Body of pancreas (tissue), 4 donors: ENCODE data around the gene COL4A2. TPM values are rescaled to one million over a fixed set of nuclear protein-coding genes. Genes with fewer than 3 reads are reported as not detected.

Experiments used
- ATAC-seq: fragments of 150-250 bp; one replicate; pipeline ENCODE4 v1.9.1; 2016
- DNase-seq, 4 donors: peaks; one replicate each; pipeline ENCODE4 v3.0.0-alpha.2; 2019
- H3K27ac ChIP-seq, 4 donors: fragments of 200-600 bp; sonication (generic); 1 replicate in 3 of 4; 2 replicates in 1 of 4; pipeline versions ENCODE4 v1.5.1 to v1.6.1; 2016 to 2019; ENCODE audit warnings: mild to moderate bottlenecking in 1 of 4, mixed read lengths in 1 of 4, moderate library complexity in 1 of 4
- H3K27me3 ChIP-seq, 2 donors: fragments of 200-600 bp; sonication (generic); one replicate each; pipeline ENCODE4 v1.6.0; 2016; ENCODE audit warnings: mild to moderate bottlenecking in 1 of 2
- H3K36me3 ChIP-seq, 2 donors: fragments of 200-600 bp; sonication (generic); replicated peaks in 1 of 2; 2 replicates each; pipeline ENCODE4 v1.5.1; 2016; ENCODE audit warnings: low read depth in 2 of 2; ENCODE audit not compliant: insufficient read depth in 1 of 2
- H3K4me1 ChIP-seq: fragments of 200-600 bp; sonication (generic); one replicate; pipeline ENCODE4 v1.6.0; 2016
- H3K4me3 ChIP-seq, 2 donors: fragments of 200-600 bp; sonication (generic); 1 replicate in 1 of 2; 2 replicates in 1 of 2; pipeline ENCODE4 v1.5.1; 2016 to 2019
- H3K9me3 ChIP-seq, 3 donors: fragments of 200-600 bp; sonication (generic); 1 replicate in 2 of 3; 2 replicates in 1 of 3; pipeline ENCODE4 v1.5.1; 2016
- POLR2A ChIP-seq, 3 donors: fragments of 450-650 bp; IDR thresholded peaks; one replicate each; pipeline ENCODE4 v1.6.1; 2016; ENCODE audit warnings: antibody characterized with exemption in 3 of 3, mild to moderate bottlenecking in 2 of 3
- WGBS, 2 donors: methylation state at CpG; one replicate each; pipeline ENCODE4 v1.1.5; 2017; 5-methylcytosine and 5-hydroxymethylcytosine counted together
- intact Hi-C: fragments of 100-400 bp; cut with DNase I; formaldehyde crosslinking; loops from one replicate; pipeline ENCODE4 v1.15.1; 2023
- total RNA-seq, 2 donors: library from RNA; depleted of rRNA; stranded (reverse); fragments of >200 nt; gene quantifications; one replicate each; pipeline ENCODE4 v1.1.0, GENCODE V29; 2016
- TF ChIP-seq, protein P1 (sequence below), 7 experiments: fragments of 450-650 bp in 4 of 7; fragments of 200-600 bp in 3 of 7; sonication (generic) in 3 of 7; IDR thresholded peaks; one replicate each; pipeline ENCODE4 v1.5.1; 2016 to 2019; ENCODE audit warnings: antibody characterized with exemption in 7 of 7

COL4A2 gene
- total RNA-seq, 2 donors from 2014 or later = 69.3 to 230 TPM

DNA sequence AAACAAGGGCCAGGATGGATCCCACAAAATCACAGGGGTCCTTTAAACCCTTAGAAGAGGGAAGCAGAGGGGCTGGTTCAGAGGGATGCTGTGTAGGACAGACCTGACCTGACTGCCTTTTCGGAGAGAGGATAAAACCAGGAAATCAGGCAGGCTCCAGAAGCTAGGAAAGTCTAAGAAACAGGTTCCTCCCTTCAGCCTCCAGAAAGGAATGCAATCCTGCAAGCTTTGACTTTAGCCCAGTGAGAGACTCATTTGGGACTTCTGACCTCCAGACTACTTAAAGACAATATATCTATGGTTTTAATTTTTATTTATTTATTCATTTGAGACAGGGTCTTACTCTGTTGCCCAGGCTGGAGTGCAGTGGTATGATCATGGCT, 249.1 kb downstream of the COL4A2 start:
- H3K36me3 ChIP-seq = no peaks in the 10 kb centered on the region
- ATAC-seq = no peak
- intact Hi-C loops = no loop called here
- H3K27ac ChIP-seq = peak overlapping the region; percentile 83 to 98 (median 90)
- no peak for DNase-seq
- H3K4me1 ChIP-seq = peaks cover 86% of the 10 kb centered on the region
- no peak for TF ChIP-seq POLR2A (IDR thresholded peaks at IDR 0.05)
- TF ChIP-seq, protein P1, sequence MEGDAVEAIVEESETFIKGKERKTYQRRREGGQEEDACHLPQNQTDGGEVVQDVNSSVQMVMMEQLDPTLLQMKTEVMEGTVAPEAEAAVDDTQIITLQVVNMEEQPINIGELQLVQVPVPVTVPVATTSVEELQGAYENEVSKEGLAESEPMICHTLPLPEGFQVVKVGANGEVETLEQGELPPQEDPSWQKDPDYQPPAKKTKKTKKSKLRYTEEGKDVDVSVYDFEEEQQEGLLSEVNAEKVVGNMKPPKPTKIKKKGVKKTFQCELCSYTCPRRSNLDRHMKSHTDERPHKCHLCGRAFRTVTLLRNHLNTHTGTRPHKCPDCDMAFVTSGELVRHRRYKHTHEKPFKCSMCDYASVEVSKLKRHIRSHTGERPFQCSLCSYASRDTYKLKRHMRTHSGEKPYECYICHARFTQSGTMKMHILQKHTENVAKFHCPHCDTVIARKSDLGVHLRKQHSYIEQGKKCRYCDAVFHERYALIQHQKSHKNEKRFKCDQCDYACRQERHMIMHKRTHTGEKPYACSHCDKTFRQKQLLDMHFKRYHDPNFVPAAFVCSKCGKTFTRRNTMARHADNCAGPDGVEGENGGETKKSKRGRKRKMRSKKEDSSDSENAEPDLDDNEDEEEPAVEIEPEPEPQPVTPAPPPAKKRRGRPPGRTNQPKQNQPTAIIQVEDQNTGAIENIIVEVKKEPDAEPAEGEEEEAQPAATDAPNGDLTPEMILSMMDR (IDR thresholded peaks at IDR 0.05) = no peak
- H3K27me3 ChIP-seq = no peaks in the 10 kb centered on the region
- H3K9me3 ChIP-seq = no peaks in the 10 kb centered on the region
- H3K4me3 ChIP-seq = no peak overlapping the region
- WGBS, 2 donors = 33 to 38% methylated on average over 1 of the region's 1 CpG

GRCh38 chr13:110557082-110557481, 250.0 kb downstream of the COL4A2 start:
- Histone ChIP-seq H3K36me3 (no peaks in the 10 kb centered on the region), H3K9me3 (no peaks in the 10 kb centered on the region), H3K27me3 (no peaks in the 10 kb centered on the region), H3K27ac (peak overlapping the region; percentile 83 to 98 (median 90)), H3K4me3 (no peak overlapping the region), H3K4me1 (peaks cover 78% of the 10 kb centered on the region)
- ATAC-seq (no peak), DNase-seq (no peak)
- intact Hi-C loops = no loop called here
- WGBS, 2 donors = 76 to 78% methylated on average over 5 of the region's 5 CpGs
- TF ChIP-seq POLR2A (IDR thresholded peaks at IDR 0.05) = no peak

DNA sequence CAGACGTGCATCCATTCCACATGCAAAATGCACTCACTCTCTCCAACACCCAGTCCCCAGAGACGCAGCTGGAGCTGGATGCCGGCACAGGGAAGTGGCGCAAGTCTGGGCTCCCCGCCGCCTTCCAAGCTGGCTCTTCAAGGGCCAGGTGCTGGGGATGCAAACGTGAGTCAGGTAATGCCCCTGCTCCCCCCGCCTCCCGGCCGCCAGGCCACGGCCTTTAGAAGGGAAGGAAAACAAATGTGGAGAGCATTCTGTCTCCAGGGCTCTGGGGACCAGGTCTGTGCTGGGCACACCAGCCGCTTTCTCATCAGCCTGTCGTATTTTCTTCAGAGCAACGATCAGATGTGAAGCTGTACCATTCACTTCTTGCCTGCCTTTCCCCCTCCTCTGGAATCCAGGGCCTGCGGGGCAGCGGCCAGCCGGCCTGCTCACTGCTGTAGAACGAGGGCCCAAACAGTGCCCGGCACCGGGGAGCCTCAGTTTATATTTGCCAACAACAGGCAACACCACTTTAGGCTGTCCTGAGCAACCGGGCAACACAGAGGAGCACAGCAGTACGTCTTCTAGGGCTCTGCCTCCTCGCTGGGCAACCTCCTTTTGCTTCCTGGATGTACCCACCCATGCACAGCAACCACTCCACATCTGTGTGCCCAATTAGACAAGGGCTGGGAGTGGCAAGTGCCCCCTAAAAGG, 250.7 kb downstream of the COL4A2 start:
- DNase-seq (peak; percentile 87 to 93 (median 90)), ATAC-seq (peak; percentile 52)
- peak overlapping the region; percentile 83 to 98 (median 90) for H3K27ac ChIP-seq
- H3K27me3 ChIP-seq = no peaks in the 10 kb centered on the region
- no peak overlapping the region for H3K4me3 ChIP-seq
- TF ChIP-seq POLR2A (IDR thresholded peaks at IDR 0.05) = peak; percentile 37 to 64 (median 60)
- TF ChIP-seq, protein P1 (IDR thresholded peaks at IDR 0.05) = no peak
- H3K4me1 ChIP-seq = peaks cover 82% of the 10 kb centered on the region
- no peaks in the 10 kb centered on the region for H3K36me3 ChIP-seq
- no peaks in the 10 kb centered on the region for H3K9me3 ChIP-seq
- 20 to 29% methylated on average over 9 to 23 of the region's 23 CpGs for WGBS, 2 donors
- intact Hi-C loops = no loop called here

DNA sequence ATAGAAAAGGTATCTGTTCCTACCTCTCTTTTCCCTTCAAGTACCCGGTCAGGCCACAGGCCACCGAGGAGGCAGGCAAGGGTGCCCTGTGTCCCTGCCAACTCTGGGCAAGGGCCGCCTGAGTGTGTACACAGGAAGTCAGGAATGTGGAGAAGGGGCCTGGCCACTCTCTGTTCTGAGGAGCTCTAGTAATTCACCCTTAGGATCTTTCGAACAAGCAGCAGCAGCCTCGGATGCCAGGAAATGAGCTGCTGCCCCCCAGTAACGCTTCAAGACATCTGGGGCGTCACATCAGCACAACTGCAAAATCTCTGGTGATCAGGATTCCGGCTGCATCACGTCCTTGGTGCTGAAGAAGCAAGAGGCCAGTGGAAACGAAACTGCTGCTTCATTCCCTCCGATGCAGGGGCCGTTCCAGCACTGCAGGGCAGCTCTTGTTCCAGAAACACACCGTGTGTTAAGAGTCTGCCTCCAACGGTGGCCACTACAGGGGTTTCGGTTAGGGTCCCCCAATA, 252.4 kb downstream of the COL4A2 start:
- no peaks in the 10 kb centered on the region for H3K36me3 ChIP-seq
- H3K4me1 ChIP-seq = peaks cover 77% of the 10 kb centered on the region
- intact Hi-C loops = no loop called here
- peak overlapping the region; percentile 89 to 98 (median 94) for H3K27ac ChIP-seq
- peak; percentile 77 to 88 (median 84) for DNase-seq
- WGBS, 2 donors = 8 to 16% methylated on average over 10 to 15 of the region's 15 CpGs
- no peaks in the 10 kb centered on the region for H3K27me3 ChIP-seq
- TF ChIP-seq, protein P1 (IDR thresholded peaks at IDR 0.05) = peak in 4 of 7 experiments; percentile 12 to 29 (median 25)
- TF ChIP-seq POLR2A (IDR thresholded peaks at IDR 0.05) = peak in 2 of 3 donors; percentile 54 to 61
- peak; percentile 28 for ATAC-seq
- H3K9me3 ChIP-seq = no peaks in the 10 kb centered on the region
- peak overlapping the region in 1 of 2 donors; percentile 7 for H3K4me3 ChIP-seq

GRCh38 chr13:110559986-110560385, 252.9 kb downstream of the COL4A2 start:
- ATAC-seq = no peak
- WGBS, 2 donors = 11 to 13% methylated on average over 6 of the region's 6 CpGs
- peak overlapping the region; percentile 89 to 98 (median 94) for H3K27ac ChIP-seq
- H3K27me3 ChIP-seq = no peaks in the 10 kb centered on the region
- H3K9me3 ChIP-seq = no peaks in the 10 kb centered on the region
- no peaks in the 10 kb centered on the region for H3K36me3 ChIP-seq
- H3K4me1 ChIP-seq = peaks cover 77% of the 10 kb centered on the region
- DNase-seq = no peak
- intact Hi-C loops = no loop called here
- no peak for TF ChIP-seq POLR2A (IDR thresholded peaks at IDR 0.05)
- TF ChIP-seq, protein P1 (IDR thresholded peaks at IDR 0.05) = no peak
- H3K4me3 ChIP-seq = peak overlapping the region in 1 of 2 donors; percentile 7
